Hepatocyte (in vitro differentiated cells): ENCODE results near the gene STUB1.

Experiments
- EZH2 ChIP-seq: fragments of 200-600 bp; sonication (generic); IDR thresholded peaks from 2 replicates; pipeline ENCODE4 v1.6.1; 2016; ENCODE audit warnings: antibody characterized with exemption, mild to moderate bottlenecking, borderline replicate concordance
- EZH2phosphoT487 ChIP-seq: fragments of 200-600 bp; sonication (generic); IDR thresholded peaks from one replicate; pipeline ENCODE4 v1.6.1; 2018; ENCODE audit warnings: antibody characterized with exemption, mild to moderate bottlenecking, low read depth, moderate library complexity; ENCODE audit not compliant: unreplicated experiment, severe bottlenecking
- TF ChIP-seq, protein P1 (sequence below): fragments of 200-600 bp; sonication (generic); IDR thresholded peaks from 2 replicates; pipeline ENCODE4 v1.5.1; 2016; ENCODE audit warnings: antibody characterized with exemption, mild to moderate bottlenecking; ENCODE audit not compliant: poor library complexity

DNA sequence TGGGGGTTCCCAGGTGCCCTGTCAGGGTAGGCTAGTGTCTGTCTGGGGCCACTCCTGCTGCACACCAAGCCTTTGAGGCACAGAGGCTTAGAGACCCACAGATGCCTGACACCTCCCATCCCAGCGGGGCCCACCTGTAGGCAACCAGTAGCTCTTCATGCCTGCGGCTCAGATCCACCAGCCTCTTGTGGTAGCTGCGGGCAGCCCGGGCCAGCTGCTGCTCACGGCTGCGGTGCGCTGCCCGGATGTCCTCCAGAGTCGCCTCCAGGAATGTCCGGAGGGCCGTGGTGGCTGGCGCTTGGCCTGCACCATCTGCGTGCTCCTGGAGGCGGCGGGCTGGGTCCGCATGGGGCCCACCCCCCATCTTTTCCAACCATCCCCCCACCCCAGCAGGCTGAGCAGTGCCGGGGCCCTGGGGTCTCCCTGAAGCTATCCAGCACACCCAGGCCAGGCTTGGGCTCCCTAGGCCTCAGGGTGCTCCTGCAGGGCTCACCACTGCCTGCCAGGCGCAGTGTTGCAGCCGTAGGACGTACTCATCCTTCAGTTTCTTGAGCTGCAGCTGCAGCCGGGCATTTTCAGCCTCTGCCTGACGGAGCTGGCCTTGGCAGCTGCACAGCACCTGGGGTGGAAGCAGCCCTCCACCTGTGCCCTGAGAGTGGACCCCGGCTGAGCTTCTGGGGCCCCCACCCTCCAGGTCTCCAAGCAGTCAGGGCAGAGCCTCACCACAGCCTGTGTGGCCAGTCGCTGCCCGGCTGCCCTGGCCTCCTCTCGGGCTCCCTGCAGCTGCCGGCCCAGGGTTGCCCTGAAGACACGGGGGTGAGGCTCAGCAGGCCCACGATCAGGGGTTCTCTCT, 44.2 kb downstream of the STUB1 start:
- TF ChIP-seq, protein P1, sequence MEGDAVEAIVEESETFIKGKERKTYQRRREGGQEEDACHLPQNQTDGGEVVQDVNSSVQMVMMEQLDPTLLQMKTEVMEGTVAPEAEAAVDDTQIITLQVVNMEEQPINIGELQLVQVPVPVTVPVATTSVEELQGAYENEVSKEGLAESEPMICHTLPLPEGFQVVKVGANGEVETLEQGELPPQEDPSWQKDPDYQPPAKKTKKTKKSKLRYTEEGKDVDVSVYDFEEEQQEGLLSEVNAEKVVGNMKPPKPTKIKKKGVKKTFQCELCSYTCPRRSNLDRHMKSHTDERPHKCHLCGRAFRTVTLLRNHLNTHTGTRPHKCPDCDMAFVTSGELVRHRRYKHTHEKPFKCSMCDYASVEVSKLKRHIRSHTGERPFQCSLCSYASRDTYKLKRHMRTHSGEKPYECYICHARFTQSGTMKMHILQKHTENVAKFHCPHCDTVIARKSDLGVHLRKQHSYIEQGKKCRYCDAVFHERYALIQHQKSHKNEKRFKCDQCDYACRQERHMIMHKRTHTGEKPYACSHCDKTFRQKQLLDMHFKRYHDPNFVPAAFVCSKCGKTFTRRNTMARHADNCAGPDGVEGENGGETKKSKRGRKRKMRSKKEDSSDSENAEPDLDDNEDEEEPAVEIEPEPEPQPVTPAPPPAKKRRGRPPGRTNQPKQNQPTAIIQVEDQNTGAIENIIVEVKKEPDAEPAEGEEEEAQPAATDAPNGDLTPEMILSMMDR = no peak
- no peak for TF ChIP-seq EZH2phosphoT487
- TF ChIP-seq EZH2 = no peak
